ENCODE measurements around the gene TAT.
"Not testable (repeated sequence)": the region's sequence is repeated elsewhere in the genome, so short reads cannot be mapped to it uniquely, and the experiment has no call there.

The TAT gene

DNA sequence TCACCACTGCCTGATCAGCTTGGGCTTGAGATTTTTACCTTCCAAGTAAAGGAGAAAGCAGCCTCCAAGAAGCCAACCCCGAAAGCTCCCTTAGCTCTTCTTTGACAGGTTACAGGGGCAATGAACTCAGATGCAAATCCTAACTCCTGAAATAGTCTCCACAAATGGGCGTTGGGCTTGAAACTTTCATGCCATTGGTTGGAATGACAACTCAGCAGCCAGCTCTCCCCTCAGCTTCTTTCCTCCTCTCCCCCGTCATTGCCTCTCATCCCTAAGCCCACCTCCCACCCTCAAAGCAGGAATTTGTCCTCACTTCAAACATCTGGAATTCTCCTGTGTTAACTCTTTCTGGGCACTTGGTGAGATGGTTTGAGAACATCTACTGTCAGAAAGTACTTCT lies at the start of gene TAT:
Gene TAT (minus strand): TSS at position 122 of the 400 bp plus-strand sequence. CDS start 677 bp downstream, outside the sequence.
- DNase-seq (ENCODE audit: low read depth) = no peak
- TF ChIP-seq, protein P1, sequence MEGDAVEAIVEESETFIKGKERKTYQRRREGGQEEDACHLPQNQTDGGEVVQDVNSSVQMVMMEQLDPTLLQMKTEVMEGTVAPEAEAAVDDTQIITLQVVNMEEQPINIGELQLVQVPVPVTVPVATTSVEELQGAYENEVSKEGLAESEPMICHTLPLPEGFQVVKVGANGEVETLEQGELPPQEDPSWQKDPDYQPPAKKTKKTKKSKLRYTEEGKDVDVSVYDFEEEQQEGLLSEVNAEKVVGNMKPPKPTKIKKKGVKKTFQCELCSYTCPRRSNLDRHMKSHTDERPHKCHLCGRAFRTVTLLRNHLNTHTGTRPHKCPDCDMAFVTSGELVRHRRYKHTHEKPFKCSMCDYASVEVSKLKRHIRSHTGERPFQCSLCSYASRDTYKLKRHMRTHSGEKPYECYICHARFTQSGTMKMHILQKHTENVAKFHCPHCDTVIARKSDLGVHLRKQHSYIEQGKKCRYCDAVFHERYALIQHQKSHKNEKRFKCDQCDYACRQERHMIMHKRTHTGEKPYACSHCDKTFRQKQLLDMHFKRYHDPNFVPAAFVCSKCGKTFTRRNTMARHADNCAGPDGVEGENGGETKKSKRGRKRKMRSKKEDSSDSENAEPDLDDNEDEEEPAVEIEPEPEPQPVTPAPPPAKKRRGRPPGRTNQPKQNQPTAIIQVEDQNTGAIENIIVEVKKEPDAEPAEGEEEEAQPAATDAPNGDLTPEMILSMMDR (IDR thresholded peaks at IDR 0.05; ENCODE audit: low read length, missing control alignments) = no peak
- no peak within 1 kb of the TSS for H3K4me3 ChIP-seq (replicated peaks; ENCODE audit: low read depth, low read length)

DNA sequence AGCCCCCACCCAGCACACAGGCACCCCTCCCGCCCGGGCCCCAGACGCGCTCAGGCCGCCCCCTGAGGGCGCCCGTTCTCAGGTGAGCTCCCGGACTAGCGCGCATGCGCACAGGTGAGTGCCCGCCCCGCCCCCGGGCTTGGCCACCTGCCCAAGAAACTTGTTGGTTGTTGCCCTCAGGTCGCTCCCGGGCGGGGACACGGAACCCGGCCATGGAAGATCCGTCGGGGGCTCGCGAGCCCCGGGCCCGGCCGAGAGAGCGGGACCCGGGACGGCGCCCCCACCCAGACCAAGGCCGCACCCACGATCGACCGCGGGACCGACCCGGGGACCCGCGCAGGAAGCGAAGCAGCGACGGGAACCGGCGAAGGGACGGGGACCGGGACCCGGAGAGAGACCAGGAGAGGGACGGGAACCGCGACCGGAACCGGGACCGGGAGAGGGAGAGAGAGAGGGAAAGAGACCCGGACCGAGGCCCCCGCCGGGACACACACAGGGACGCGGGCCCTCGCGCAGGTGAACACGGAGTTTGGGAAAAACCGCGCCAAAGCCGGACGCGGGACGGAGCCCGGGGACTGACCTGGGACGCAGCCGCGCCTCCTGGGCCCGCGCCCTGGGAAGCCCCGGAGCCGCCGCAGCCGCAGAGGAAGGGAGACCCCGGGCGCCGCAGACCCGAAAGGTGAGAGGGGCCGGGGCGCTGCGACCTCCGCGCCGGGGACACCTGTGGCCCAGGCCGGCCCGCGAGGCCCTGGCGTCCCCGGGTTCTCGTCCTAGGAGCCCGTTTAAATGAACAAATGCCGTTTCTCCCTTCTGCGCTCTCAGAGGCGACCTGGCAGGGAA lies 49.3 kb upstream of the TAT start, which contains the start of gene MARVELD3:
Gene MARVELD3 (plus strand): TSS at position 167 of the 840 bp plus-strand sequence. CDS start 46 bp downstream, at position 213.
- TF ChIP-seq, protein P1 (IDR thresholded peaks at IDR 0.05; ENCODE audit: low read length, missing control alignments) = no peak
- DNase-seq (ENCODE audit: low read depth) = no peak

DNA sequence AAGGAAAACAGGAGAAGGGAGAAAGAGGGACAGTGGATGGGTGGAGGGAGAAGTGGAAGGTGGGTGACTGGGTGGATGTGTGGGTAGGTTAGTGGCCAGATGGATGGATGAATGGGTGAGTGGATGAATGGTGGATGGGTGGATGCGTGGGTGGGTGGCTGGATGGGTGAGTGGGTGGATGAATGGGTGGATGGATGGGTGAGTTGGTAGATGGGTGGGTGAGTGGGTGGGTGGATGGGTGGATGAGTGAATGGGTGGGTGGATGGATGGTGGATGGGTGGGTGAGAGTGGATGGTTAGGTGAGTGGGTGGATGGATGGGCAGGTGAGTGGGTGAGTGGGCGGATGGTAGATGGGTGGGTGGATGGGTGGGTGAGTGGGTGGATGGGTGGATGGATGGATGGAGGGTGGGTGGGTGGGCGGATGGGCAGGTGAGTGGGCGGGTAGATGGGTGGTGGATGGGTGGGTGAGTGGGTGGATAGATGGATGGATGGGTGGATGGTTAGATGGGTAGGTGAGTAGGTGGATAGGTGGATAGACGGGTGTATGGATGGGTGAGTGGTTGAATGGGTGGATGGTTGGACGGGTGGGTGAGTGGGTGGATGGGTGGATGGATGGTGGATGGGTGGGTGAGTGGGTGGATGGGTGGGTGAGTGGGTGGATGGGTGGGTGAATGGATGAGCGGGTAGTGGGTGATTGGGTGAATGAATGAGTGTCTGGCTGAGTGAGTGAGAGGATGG lies 48.4 kb upstream of the TAT start:
- no peak overlapping the region for H3K4me3 ChIP-seq (replicated peaks; ENCODE audit: low read depth, low read length)
- no peak for DNase-seq (ENCODE audit: low read depth)
- TF ChIP-seq, protein P1 (IDR thresholded peaks at IDR 0.05; ENCODE audit: low read length, missing control alignments) = no peak

More for the DNA sequence above, 49.3 kb upstream of the TAT start, which contains the start of gene MARVELD3:
- peak within 1 kb of the TSS; percentile 33 for H3K4me3 ChIP-seq (replicated peaks; ENCODE audit: low read depth, low read length)

GRCh38 chr16:71623597-71623996 lies 46.7 kb upstream of the TAT start:
- TF ChIP-seq, protein P1 (IDR thresholded peaks at IDR 0.05; ENCODE audit: low read length, missing control alignments) = no peak
- H3K4me3 ChIP-seq (replicated peaks; ENCODE audit: low read depth, low read length) = no peak overlapping the region
- no peak for DNase-seq (ENCODE audit: low read depth)

- TF ChIP-seq, protein P1 (IDR thresholded peaks at IDR 0.05; ENCODE audit: low read length, missing control alignments) = no peak
- no peak for DNase-seq (ENCODE audit: low read depth)
- H3K4me3 ChIP-seq (replicated peaks; ENCODE audit: low read depth, low read length) = no peak overlapping the region
Observed at GRCh38 chr16:71622088-71622487, 45.2 kb upstream of the TAT start.

DNA sequence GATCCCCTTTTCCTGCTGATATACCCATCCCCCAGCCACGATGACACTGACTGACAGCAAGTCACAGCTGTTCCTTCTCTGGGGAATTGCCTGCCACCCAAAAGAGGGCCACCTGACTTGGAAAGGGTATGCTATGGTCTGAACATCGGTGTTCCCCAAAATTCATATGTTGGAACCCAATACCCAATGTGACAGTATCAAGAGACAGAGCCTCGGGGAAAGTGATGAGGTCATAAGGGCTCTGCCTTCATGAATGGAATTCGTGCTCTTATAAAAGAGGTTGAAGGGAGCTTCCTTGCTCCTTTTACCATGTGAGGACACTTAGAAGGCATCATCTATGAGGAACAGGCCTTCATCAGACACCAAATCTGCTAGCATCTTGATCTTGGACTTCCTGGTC lies 41.5 kb upstream of the TAT start:
- DNase-seq (ENCODE audit: low read depth) = no peak
- TF ChIP-seq, protein P1 (IDR thresholded peaks at IDR 0.05; ENCODE audit: low read length, missing control alignments) = no peak

GRCh38 chr16:71614956-71615355 lies 38.1 kb upstream of the TAT start:
- not testable (repeated sequence) for H3K4me3 ChIP-seq (replicated peaks; ENCODE audit: low read depth, low read length); DNase-seq (ENCODE audit: low read depth)

More for the DNA sequence above, 41.5 kb upstream of the TAT start:
- H3K4me3 ChIP-seq (replicated peaks; ENCODE audit: low read depth, low read length) = no peak overlapping the region

Measured in fibroblast of pulmonary artery (primary cell).